ENCODE results near the gene LRRC8A.
"Not testable (repeated sequence)": the region's sequence is repeated elsewhere in the genome, so short reads cannot be mapped to it uniquely, and the experiment has no call there.

The LRRC8A gene

GRCh38 chr9:128870128-128870940 lies 11.6 kb upstream of the LRRC8A start:
- DNase-seq = no peak

GRCh38 chr9:128870941-128871265 lies 11.0 kb upstream of the LRRC8A start:
- DNase-seq = not testable (repeated sequence)

- DNase-seq = no peak
Measured at GRCh38 chr9:128877852-128878251, 4.1 kb upstream of the LRRC8A start.

- no peak for DNase-seq
Measured at GRCh38 chr9:128882677-128883603, 1.0 kb downstream of the LRRC8A start.

GRCh38 chr9:128884164-128884563 lies 2.2 kb downstream of the LRRC8A start:
- DNase-seq = no peak

GRCh38 chr9:128885376-128885775 lies 3.4 kb downstream of the LRRC8A start:
- DNase-seq = no peak

GRCh38 chr9:128885798-128886197 lies 3.9 kb downstream of the LRRC8A start:
- no peak for DNase-seq

GRCh38 chr9:128886211-128886891 lies 4.4 kb downstream of the LRRC8A start:
- DNase-seq = no peak

GRCh38 chr9:128887049-128887448 lies 5.1 kb downstream of the LRRC8A start:
- DNase-seq = no peak

- DNase-seq = no peak
Measured at GRCh38 chr9:128887914-128888350, 6.0 kb downstream of the LRRC8A start.

- no peak for DNase-seq
Measured at GRCh38 chr9:128891321-128892220, 9.6 kb downstream of the LRRC8A start.

GRCh38 chr9:128892221-128892921 lies 10.4 kb downstream of the LRRC8A start:
- DNase-seq = no peak

- no peak for DNase-seq
Measured at GRCh38 chr9:128893354-128893753, 11.4 kb downstream of the LRRC8A start.

- DNase-seq = no peak
Measured at GRCh38 chr9:128894764-128895163, 12.8 kb downstream of the LRRC8A start.

GRCh38 chr9:128895556-128895955 lies 13.6 kb downstream of the LRRC8A start:
- no peak for DNase-seq

GRCh38 chr9:128898382-128898781 lies 16.4 kb downstream of the LRRC8A start:
- no peak for DNase-seq

- no peak for DNase-seq
Measured at GRCh38 chr9:128898845-128899565, 17.1 kb downstream of the LRRC8A start.

- no peak for DNase-seq
Measured at GRCh38 chr9:128899566-128900322, 17.8 kb downstream of the LRRC8A start.

- DNase-seq = no peak
Measured at GRCh38 chr9:128901379-128901778, 19.4 kb downstream of the LRRC8A start.

GRCh38 chr9:128901822-128902221 lies 19.9 kb downstream of the LRRC8A start:
- no peak for DNase-seq
